Measurements from ENCODE around the gene GINS1.

Gene GINS1

DNA sequence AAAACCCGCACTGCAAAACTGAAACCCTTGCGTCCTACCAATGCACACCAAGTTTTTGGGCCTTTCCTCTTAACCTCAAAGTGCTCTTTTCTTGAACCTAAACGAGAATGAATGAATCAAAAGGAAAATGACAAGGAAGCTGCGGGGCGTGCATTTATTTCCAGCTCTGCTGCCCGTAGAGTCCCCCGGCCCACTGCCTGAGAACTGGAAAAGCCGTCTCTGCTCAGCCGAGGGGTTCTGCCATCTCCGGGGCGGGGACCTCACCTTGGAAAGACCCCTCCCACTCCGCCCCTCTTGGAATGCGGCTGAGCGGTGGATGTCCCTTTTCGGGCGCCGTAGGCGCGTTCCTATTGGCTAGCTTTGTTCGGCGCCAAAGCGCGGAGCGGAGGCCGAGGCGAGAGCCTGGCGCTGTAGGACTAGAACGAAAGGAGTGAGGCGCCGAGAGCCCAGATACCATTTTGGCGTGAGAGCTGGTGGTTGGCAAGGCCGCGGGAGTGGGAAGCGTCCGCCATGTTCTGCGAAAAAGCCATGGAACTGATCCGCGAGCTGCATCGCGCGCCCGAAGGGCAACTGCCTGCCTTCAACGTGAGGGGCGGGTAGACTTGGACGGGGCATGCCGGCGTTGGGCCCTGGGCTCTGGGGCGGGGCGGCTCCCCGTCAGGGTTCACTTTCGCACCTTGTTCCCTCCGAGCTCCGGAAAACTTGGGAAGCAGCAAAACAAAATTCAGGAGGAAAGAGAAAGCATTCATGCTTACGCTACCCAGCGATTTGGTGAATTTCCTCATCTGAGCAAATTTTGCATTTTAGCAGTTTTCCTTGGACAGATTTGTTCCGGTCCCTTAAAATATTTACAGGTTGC lies at the start of gene GINS1:
TSS of gene GINS1 (plus strand) at position 363 of the 859 bp plus-strand sequence. CDS start at position 511, 148 bp downstream.
- in situ Hi-C loops (cut with HindIII; ENCODE audit: low sequenced_read_pairs), result no loop called here

DNA sequence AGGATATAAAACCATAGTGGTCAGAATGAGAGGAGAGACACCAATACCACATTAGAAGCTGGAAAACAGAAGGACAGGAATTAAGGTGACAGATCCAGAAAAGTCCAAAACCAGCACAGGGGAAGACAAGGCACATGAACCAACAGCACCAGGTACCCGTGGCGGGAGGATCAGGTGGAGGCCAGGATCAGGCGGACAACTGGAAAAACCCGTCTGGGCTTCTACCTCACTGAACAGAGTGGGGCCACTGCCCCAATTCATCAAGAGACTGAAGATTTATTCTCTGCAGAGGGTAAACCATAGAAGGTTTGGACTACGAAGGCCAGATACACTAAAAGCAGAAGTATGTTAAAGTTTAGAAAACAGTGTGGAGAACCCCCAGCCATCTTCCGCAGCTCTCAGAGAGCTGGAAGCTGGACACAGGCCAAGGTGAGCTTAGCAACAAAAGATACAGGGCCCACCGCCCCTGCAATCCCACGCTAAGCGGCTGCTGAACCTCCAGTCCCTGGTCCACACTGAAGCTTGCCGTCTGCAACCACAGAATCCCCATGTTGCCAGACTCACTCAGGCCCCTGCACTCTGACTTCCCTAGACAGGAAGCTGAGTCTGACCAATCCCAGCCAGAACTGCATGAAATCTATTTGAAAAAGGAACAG lies 46.7 kb upstream of the GINS1 start:
- in situ Hi-C loops (cut with HindIII; ENCODE audit: low sequenced_read_pairs), result loop anchor here (5.0 kb wide), 1 partner anchor 48 kb away; no protein-coding TSS in a partner anchor

GRCh38 chr20:25361287-25361683 lies 46.2 kb upstream of the GINS1 start:
- in situ Hi-C loops (cut with HindIII; ENCODE audit: low sequenced_read_pairs), result loop anchor here (5.0 kb wide), 1 partner anchor 49 kb away; no protein-coding TSS in a partner anchor

DNA sequence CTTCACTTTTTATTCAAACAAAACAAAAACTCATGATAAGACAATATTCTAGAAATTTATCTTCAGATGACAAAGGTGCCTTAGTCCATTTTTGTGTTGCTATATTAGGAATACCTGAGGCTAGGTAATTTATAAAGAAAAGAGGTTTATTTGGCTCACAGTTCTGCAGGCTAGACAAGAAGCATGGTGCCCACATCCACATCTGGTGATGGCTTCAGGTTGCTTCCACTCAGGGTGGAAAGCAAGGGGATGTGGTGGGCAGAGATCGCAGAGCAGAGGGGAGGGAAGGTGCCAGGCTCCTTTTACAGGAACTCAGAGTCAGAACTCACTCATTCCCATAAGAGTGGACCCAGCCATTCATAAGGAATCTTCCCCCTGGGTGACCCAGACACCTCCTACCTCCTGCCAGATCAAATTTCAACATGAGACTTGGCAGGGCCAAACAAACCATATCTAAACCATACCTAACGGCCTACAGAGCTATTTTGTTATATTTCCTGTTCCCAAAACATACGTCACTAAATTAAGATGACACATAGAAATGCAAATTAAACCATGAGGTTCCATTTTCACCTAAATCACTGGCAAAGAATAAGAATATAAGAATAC lies 43.2 kb upstream of the GINS1 start:
- in situ Hi-C loops (cut with HindIII; ENCODE audit: low sequenced_read_pairs), result loop anchor here (5.0 kb wide), 1 partner anchor 52 kb away; no protein-coding TSS in a partner anchor

- in situ Hi-C loops (cut with HindIII; ENCODE audit: low sequenced_read_pairs), result loop anchor here (5.0 kb wide), 1 partner anchor 53 kb away; no protein-coding TSS in a partner anchor
Observed at GRCh38 chr20:25364879-25365699, 42.4 kb upstream of the GINS1 start.

- in situ Hi-C loops (cut with HindIII; ENCODE audit: low sequenced_read_pairs), result no loop called here
Observed at GRCh38 chr20:25368526-25368925, 38.9 kb upstream of the GINS1 start.

DNA sequence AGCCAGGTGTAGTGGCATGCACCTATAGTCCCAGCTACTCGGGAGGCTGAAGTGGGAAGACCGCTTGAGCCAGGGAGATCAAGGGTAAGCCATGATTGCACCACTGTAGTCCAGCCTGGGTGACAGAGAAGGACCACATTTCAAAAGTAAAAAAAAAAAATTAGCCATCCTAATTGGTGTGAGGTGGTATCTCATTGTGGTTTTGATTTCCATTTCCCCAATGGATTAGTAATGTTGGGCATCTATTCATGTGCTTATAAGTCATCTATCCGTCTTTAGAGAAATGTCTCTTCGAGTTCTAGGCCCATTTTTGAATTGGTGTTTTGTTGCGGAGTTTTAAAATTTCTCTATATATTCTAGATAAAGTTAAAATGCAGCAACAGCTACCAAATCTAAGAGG lies 38.5 kb upstream of the GINS1 start:
- in situ Hi-C loops (cut with HindIII; ENCODE audit: low sequenced_read_pairs), result no loop called here

DNA sequence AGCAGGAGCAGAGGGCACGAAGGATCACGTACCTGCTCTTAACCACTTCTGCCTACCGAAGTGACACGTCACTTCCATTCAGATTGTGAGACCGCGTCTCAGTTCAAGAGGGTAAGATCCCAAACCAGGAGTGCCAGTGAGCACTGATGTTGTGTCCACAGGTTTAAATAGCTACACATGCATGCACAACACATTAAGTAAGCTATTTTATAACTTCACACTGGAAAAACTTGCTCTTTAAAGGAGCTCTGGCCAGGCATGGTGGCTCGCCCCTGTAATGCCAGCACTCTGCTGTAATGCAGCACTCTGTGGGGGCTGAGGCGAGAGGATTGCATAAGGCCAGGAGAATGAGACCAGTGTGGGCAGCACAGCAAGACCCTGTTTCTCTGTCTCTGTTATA lies 37.9 kb upstream of the GINS1 start:
- in situ Hi-C loops (cut with HindIII; ENCODE audit: low sequenced_read_pairs), result no loop called here

- in situ Hi-C loops (cut with HindIII; ENCODE audit: low sequenced_read_pairs), result no loop called here
Observed at GRCh38 chr20:25369971-25370370, 37.5 kb upstream of the GINS1 start.

DNA sequence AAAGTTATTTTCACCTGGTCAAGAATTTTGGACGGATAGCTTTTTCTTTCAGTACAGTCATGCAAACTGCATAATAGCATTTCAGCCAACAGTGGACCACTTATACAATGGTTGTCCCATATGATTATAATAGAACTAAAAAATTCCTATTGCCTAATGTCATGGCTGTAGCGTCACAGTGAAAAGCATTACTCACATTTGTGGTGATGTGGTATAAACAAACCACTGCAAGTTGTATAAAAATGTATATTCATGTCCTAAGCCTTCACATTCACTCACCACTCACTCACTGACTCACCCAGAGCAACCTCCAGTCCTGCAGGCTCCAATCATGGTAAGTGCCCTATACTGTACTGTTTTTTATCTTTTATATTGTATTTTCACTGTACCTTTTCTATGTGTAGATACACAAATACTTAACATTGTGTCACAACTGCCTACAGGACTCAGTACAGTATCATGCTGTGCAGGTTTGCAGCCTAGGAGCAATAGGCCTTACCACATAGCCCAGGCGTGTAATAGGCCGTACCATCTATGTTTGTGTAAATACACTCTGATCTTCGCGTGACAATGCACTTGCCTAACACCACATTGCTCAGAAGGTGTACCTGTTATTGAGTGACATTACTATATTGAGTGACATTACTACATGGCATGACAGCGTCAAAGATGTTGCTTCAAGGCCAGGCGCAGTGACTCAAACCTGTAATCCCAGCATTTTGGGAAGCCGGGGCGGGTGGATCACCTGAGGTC lies 34.7 kb upstream of the GINS1 start:
- in situ Hi-C loops (cut with HindIII; ENCODE audit: low sequenced_read_pairs), result no loop called here

- in situ Hi-C loops (cut with HindIII; ENCODE audit: low sequenced_read_pairs), result no loop called here
Observed at GRCh38 chr20:25374842-25375241, 32.6 kb upstream of the GINS1 start.

DNA sequence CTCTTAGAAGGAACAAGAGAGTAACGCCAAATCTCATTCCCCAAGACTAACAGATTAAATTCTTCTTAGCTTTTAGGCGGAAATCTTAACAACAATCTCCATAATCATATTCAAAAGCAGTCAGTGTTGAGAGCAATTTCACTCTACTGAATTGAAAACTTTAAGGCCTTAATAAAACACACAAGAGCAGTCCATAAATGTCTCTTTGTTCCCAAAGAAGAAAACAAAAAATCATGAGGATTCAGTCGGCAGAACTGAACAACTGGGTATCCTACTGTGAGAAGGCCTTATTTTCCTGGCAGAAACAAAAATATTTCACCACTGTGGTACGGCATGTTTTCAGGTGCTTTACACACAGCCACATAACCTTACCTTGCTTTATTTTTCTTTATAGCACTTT lies 31.2 kb upstream of the GINS1 start:
- in situ Hi-C loops (cut with HindIII; ENCODE audit: low sequenced_read_pairs), result no loop called here

GRCh38 chr20:25376886-25377285 lies 30.6 kb upstream of the GINS1 start:
- in situ Hi-C loops (cut with HindIII; ENCODE audit: low sequenced_read_pairs), result no loop called here

DNA sequence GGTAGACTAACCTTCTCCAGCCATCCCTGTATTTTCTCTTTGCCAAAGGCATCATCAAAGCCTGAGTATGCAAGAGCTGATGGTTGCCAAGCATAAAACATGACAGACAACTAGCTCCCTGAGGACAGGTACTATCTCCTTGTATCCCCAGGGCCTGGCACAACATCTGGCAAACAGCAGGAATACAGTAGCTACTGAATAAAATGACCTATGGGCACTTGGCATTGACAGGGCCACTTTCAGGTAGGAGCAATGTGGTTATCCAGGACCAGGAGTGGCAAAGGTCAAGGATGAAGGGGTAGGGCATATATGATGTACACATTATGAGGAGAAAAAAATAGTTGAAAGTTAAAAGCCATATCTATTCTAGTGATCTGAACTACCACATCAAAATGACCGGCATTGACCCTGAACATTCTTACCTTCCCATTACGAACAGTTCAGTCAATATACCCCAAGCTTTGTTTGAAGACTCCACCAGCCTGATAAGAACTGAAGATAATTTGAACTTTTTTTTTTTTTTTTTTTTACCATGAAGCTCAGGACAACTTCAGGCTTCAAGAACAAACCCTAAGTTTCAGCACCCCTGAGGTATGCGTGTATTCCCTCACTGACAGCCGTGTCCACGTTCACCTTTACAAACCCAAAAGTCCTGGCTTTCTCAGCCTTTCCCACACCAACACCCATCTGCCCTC lies 29.1 kb upstream of the GINS1 start:
- in situ Hi-C loops (cut with HindIII; ENCODE audit: low sequenced_read_pairs), result no loop called here

DNA sequence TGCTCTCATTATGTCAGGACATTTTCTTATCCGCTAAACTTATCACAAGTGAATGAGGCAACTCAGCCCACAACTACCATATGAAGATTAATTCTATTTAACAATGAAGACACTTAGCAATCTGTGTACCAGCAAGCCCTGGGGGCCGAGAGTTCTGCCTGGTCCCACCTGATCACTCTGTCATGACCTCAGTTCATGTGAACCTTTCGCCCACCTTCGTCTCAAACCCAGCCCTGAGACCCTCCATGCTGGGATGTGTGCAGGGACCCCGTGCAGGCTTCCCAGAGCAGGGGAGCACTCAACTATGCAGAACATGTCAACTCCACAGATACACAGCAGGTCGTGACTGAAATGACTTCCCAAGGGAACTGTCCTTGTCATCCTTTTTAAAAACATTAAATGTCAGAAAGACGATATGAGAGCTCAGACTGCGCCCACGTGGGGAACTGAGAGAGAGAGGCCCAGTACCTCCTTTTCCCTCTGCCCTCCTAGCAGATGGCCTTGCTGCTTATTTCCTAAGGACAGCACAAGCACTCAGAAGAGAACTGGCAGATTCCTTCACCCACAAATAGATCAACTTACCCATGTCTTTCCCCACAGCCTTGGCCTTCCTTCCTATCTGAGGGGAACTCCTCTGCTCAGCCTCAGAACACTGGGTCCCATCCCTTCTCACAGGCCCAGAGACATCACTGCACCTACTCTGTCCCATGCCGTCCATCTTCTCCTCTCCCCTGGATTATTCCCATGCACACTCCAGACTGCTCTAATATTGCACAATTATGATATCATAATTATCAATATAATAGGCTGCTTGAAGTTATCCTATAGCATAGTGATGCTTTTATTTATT lies 28.4 kb upstream of the GINS1 start:
- in situ Hi-C loops (cut with HindIII; ENCODE audit: low sequenced_read_pairs), result no loop called here

- in situ Hi-C loops (cut with HindIII; ENCODE audit: low sequenced_read_pairs), result no loop called here
Observed at GRCh38 chr20:25380945-25381614, 26.4 kb upstream of the GINS1 start.

DNA sequence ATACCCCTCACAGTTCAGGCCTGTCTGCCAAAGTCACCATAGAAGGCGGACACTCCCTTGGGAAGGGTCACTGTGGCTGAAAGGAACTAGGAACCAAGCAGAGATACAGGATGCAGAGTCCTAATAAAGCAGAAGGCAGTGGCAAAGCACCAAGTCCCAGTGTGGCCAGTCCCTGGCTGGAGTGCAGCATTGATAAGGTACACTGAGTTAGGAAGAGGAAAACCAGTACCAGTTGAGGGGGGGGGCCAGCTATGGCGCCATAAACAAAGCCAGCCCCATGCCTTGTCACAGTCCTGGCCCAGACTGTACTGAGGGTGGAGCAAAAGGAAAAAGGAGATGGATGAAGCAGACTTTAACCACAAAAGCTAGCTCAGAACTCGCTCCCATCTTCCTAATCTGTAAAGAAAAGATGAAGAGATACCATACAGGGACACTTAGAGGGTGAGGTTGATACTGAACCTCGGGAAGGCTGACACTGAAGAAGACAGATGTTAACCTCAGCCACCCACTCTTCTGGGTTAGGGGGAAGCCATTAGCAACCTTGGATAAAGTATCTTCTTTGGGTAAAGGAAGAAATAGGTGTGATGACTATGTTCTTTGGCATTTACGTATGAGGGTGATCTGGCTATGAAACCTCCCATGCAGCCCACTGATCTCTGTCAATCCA lies 24.6 kb upstream of the GINS1 start:
- in situ Hi-C loops (cut with HindIII; ENCODE audit: low sequenced_read_pairs), result no loop called here
